DMS53 (cell line): ENCODE measurements around the gene UBE2E1.
"Not testable (repeated sequence)": the region's sequence is repeated elsewhere in the genome, so short reads cannot be mapped to it uniquely, and the experiment has no call there.

Experiments
- DNase-seq: peaks from one replicate; lab custom pipeline; 2025; lab: John Stamatoyannopoulos, UW

UBE2E1 gene

DNA sequence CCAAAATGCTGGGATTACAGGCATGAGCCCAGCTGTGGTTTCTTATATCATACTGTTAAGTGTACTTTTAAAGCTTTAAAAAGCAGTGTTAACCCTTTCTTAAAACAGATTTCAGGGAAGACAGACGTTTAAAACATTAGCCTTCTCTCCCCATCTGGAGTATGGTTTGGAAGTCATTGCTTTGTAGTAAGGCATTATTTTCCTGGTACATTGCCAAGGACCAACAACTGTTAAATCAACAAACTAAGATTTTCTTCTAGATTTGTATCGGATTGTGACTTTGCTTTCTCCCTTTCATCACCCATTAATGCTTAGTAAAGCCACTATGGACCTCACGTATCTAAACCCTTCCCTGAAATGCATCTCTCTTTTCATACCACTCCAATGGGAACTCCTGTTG, 50.5 kb downstream of the UBE2E1 start:
- DNase-seq, result no peak

DNA sequence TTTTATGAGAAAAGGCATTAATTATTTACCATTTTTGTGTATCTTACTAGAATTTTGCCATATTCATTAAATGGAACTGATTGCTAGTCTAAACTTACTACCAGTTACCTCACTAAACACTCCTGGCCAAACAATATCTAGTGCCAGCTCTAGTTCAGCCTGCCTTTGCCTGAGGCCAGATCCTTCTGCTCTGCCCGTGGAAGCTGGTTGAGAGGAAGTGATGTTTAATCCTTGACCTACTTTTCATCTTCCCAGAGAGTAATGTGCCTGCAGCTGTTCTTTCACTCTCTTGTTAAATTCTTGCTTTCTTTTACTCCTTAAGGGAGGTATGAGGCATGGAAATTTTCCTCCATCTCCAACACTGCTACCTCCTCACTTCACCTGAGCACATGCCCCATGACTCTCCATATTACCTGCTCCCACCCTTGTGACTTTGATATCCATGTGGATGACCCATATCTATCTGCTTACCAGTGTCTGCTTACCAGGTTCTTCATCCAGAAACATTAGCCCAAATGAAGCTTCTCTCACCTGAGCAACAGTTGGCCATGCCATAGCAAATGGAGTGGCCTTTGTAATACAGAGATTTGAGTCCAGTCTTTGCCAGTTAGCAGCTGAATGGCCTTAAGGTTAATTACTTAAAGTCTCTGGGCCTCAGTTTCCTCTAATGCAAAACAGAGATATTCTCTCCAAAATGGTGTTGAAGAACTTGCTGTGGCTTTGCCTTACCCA, 53.4 kb downstream of the UBE2E1 start:
- peak; percentile 2 for DNase-seq

DNA sequence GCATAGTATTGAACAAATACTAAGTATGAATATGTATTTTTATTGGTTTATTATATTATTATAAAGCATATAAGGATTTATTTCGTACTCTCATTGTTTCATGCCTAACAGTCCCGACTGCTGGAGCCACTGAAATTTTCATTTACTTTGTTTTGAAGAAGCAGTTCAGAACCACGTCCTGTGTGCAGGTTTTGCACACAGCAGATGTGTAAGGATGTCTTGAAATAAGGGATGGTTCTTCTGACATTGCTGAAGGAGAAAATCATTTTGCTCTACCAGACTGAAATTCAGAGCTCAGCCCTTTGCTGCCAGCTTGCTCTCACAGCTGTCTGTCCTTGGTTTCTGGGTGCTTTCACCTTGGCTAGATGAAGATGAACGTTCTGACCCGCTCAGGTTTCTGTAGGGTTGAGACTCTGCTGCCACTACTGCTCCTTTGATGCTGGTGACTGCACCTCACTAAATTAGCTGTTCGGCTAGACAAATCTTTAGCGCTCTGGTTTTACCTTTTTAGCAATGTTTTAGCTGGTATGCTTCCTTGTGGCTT, 54.2 kb downstream of the UBE2E1 start:
- no peak for DNase-seq

DNA sequence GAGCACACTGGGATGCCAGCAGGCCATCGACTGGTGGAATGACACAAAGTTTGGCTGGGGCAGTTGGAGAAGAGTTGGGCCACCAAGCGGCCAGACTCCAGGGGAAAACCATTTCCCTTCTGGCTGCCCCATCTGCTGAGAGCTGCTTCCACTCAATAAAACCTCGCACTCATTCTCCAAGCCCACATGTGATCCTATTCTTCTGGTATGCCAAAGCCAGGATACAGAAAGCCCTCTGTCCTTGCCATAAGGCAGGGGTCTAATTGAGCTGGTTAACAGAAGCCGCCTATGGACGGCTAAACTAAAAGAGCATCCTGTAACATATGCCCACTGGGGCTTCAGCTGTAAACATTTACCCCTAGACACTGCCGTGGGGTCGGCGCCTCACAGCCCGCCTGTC, 55.9 kb downstream of the UBE2E1 start:
- no peak for DNase-seq

DNA sequence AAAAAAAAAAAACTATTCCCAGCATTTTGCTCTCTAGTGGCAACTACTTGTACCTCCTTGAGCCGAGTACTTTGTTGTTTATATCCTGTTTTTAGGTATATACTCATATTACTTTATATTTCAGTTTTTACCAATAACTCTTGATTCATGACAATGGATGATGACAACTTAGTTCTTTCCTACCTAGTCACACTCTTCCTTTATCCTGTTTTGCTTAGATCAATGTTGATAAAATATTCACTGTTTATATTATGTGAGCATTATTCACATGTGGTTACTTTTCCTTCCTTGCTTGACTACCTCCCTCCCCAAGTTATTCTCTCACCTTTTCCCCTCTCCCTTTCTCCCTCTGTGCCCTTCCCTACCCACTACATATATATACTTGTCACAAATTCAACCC, 57.3 kb downstream of the UBE2E1 start:
- no peak for DNase-seq

DNA sequence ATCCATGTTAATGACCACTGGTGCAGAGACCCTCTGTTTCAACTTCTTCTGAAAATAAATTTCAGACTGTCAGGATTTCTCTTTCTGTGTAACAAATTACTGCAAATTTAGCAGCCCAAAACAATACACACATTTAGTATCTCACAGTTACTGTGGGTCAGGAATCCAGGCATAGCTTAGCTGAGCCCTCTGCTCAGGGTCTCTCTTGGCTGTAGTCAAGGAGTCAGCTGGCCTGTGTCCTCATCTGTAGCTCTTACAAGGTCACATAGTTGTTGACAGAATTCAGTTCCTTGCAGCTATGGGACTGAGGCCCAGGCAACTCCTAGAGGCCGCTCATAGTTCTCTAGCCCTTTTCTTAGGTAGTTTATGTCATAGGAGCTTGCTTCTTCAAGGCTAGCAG, 59.2 kb downstream of the UBE2E1 start:
- no peak for DNase-seq

DNA sequence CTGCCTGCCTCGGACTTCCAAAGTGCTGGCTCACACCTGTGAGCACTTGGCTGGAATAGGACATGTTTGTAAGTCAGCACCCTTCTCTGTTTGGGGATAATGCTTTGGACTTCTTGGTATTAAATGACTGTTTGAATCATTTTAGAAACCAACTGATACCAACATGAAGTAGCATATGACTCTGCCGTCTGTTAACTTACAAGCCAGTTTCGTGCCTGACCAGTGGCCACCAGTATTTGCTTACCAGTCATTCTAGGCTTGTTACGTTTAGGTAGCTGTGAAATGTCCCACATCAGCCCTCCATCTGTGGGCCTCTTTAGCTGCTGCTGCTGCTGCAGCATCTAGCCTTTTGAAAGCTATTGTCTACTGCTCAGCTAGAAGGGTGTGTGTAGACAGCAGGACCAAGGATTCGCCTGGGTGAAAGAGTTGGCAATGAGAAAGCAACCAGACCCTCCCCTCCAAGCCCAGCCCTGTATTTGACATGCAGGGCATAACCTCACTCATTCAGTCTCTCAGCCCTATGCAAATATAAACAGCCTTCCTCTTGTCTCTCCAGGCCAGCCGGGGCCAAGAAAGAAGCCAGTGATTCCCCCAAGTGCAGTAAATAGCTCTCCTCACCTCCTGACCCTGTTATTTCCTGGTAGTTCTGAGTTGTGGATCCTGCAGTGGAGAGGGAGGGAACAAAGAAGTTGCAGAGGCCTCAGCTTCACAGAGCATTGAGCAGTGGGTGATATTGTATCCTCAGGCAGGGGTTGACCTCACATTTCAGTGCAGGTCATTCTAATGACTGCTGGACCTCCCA, 60.0 kb downstream of the UBE2E1 start:
- DNase-seq, result peak; percentile 12

DNA sequence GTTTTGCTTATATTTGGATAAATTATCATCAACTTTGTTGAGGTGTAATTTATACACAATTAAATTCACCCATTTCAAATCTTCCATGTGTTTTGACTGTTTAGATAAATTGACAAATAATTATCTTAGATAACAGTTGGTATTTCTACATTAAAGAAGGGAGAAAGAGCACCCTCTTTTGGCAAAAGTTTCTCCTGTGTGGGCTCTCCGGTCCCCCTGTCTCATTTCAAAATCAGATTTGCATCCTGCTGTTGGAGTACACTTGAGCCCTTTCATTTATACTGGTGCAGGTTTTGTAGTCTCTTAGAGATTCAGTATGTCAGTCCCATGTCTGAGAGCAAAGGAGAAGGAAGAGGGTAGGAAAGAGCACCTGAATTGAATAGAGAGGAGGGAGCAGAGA, 61.6 kb downstream of the UBE2E1 start:
- no peak for DNase-seq

DNA sequence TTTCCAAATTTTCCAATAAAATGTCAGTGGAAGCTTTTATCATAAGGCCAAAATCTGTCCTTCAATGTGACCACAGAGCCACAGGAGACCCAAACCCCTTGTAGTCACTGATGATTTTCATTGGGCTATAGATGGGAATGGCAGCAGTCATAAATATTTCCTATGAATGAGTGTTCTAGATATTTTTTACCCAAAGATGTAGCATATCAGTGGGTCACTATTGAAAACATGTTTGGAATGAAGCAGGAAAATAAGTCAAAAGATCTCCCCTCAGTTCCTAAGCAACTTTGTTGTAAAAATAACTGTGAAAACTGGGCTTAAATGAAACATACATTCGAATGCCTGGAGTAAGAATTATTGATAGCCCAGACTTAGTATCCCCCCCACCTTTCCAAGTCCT, 62.1 kb downstream of the UBE2E1 start:
- DNase-seq, result no peak

DNA sequence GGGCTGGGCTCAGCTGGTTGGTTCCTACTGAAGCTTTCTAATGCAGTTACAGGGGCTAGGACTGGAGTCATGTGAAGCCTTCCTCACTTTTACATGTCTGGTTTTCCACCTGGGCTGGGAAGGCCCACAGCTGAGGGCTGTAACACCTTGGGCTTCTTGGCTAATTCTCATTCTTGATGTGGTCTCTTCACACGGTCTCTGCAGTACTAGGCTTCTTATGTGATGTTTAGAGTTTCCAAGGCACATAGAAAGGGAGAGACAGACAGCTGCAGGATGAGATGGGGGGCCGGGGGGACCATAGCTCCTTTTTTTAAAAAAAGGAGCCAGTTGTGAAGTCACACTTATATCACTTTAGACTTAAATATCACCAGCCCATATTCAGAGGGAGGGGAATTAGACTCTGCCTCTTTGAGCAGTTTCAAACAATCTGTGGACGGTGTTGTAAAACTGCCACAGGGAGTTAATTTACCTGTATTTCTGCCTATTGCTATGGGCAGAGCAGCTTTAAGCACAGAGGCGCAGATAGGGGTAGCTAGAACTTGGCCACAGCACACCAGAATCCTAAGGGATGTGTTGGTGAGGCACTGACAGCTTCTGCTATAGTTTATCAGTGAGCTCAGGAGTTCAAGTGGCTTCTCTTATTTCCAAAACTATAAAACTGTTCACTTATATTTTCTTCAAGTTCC, 64.4 kb downstream of the UBE2E1 start:
- DNase-seq, result no peak

DNA sequence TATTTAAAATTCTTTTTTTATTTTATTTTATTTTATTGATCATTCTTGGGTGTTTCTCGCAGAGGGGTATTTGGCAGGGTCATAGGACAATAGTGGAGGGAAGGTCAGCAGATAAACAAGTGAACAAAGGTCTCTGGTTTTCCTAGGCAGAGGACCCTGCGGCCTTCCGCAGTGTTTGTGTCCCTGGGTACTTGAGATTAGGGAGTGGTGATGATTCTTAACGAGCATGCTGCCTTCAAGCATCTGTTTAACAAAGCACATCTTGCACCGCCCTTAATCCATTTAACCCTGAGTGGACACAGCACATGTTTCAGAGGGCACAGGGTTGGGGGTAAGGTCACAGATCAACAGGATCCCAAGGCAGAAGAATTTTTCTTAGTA, 64.9 kb downstream of the UBE2E1 start:
- not testable (repeated sequence) for DNase-seq

DNA sequence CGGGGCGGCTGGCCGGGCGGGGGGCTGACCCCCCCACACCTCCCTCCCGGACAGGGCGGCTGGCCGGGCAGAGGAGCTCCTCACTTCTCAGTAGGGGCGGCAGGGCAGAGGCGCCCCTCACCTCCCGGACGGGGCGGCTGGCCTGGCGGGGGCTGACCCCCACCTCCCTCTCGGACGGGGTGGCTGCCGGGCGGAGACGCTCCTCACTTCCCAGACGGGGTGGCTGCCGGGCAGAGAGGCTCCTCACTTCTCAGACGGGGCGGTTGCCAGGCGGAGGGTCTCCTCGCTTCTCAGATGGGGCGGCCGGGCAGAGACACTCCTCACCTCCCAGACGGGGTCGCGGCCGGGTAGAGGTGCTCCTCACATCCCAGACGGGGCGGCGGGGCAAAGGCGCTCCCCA, 65.6 kb downstream of the UBE2E1 start:
- not testable (repeated sequence) for DNase-seq

DNA sequence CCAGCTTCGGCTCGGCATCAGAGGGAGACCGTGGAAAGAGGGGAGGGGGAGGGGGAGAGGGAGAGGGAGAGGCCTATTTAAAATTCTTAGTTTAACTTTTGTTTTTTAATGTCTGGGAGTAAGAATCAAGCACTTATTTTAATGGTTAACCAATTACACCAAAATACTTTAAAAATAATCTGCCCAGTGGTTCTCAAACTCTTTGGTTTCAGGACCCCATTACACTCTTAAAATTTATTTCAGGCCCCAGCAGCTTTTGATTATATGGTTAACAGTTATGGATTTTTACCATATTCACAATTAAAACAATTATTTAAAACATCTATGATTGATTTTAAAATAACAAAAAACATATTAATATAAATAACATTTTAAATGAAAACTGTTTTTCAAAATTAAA, 66.6 kb downstream of the UBE2E1 start:
- DNase-seq, result no peak

DNA sequence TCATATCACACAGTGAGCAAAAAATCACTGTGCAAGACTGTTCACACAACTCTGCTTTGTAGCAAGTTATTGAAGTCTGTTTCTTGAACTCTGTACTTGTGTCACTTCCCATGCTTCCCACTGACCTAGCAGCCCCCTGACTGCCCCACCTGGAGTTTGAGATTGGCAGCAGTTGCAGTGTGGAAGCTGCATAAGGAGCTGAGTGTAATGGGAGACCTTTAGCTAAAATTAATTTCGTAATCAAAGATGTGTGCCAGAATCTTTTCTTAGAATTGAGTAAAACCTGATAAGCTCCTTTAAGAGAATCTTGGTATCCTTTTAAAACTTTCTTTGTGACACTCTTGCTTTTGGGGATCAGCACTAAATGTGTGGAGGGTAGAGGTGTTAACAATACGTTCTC, 68.2 kb downstream of the UBE2E1 start:
- DNase-seq, result no peak

DNA sequence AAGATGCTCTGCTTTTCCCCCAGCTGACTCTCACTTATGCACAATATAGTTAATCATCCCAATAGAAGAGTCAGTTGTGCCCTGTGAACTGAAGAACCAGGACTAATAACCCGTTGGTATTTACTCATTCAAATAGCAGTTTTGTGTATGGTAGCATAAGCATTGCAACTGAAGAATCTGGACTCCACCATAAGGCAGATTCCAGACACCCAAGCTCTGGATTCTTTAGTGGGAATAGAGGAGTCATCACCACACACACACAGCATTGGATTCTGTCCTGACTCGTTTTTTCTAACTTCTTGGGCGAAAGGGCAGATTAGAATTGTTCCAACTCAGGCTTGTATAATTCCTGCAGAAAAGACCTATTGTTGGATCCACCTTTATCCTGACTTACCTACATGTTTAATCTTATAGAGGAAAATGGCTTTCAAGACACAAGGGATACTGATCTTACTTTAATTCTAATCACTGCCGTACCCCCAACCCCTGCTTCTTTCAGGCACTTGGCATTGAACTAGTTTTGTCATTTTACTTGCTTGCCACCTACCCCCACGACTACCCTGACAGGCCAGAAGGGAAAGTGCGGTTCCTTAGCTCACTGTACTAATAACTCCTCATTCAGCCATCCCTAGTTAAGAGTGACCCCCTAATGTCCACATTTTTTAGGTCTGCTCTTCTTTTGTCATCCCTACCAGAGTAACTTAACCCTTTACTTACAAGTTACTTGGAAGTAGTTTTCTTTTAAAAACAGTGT, 68.8 kb downstream of the UBE2E1 start:
- DNase-seq, result no peak

DNA sequence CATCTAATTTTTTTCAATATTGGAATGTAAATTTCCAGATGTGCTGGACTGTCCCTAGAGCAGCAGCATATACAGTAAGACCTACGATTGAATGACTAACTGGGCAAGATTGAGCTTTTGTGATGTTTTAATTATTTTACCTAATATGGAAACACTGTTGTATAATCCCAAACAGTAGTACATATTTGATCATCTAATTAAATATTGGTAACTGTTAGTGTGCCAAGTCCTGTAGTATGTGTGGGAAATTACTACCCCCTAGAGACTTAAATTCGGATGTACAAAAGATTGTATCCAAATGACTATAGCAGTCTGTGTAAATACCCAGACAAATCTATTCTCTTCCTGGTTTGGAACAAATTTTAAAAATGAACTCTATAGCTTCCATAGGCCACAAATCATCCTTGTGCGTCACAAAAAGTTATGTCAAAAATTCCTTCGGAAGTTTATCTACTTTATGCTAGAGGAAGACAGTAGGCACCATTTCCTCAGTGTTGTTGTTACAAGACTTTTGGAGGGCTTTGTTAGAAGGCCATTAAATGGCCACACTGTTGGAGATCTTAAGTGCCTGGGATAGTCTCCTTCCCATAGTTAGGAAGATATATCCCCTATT, 69.5 kb downstream of the UBE2E1 start:
- no peak for DNase-seq

DNA sequence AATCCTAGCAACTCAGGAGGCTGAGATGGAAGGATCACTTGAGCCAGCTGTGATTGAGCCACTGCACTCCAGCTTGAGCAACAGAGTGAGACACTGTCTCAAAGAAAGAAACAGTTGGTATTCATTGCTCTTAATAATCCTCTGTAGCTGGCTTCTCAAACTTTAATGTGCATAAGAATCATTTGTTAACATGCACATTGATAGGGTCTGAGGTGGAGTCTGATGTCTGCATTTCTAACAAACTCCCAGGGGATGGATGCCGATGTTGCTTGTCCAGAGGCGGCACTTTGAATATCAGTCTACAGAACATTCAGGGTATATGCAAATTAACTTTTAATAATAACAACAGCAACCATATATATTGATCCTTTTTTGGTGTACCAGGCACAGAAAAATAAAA, 71.2 kb downstream of the UBE2E1 start:
- DNase-seq, result no peak

DNA sequence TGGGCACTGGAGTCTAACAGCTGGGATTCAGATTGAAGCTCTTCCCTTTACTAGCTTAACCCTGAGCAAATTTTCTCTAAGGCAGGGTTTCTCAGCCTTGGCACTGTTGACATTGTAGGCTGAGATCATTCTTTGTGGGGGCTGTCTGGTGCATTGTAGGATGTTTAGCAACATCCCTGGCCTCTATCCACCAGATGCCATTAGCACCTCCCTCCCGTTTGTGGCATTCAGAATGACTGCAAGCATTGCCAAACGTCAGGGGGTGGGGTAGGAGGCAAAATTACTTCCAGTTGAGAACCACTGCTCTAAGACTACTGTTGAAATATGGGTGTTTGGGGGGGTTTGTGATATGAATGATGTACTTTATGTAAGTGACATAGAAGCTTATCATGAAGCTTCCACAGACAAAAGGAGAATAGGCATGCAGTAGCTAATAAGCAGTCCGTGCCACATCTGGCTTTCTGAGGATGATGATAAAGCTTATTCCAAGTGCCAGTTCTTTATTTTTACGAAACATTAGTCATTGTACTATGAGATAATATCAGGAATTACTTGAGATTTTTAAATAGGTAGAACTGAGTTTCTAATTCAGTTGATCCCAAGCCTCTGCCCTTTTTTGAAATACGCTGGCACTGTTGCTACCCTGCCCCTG, 71.7 kb downstream of the UBE2E1 start:
- DNase-seq, result no peak

DNA sequence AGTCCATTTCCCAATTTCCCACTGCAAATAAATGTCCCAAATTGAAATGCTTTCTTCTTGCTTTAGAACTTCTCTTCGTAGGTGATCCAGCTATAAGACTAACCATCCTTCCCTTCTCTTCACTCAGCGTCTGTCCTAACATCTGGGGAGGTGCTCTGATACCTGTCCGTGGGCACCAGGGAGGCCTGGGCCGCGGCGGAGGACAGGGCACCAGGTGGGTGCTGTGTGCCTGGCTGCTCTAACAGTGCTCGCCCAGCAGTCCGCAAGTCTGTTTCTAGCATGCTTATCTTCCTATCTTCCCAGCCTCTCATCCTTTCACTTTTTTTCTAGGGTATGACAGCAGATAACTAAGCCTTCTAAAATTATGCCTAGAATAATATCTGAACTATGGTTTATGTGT, 73.7 kb downstream of the UBE2E1 start:
- DNase-seq, result no peak

DNA sequence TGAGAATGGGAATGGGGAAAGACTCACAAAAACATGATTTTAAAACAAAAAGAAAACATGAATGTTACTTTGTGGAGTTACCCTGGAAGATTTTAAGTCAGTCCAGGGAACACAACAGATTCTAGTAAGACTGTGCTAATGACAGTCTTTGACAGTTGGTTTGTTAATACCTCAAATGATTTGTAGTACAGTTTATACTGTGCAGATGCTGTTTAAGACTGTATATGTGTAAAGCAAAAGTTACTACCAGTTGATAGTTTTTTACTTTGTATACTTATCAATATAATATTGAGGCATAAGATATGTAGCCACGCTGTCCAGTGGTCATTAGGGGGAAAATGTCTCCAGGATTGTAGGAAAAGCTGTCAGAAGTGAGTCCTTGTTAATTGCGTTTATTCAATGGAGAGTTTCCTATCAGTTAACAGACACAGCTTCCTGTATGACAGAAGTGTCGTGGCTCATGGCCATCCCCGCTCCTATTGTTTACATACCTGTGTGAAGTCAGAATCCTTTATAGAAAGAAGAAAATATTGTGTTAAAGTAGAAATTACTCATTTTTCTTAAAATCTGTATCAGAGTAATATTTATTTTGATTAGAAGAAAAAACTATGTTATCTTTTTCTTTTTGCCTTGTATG, 75.1 kb downstream of the UBE2E1 start:
- peak; percentile 22 for DNase-seq

DNA sequence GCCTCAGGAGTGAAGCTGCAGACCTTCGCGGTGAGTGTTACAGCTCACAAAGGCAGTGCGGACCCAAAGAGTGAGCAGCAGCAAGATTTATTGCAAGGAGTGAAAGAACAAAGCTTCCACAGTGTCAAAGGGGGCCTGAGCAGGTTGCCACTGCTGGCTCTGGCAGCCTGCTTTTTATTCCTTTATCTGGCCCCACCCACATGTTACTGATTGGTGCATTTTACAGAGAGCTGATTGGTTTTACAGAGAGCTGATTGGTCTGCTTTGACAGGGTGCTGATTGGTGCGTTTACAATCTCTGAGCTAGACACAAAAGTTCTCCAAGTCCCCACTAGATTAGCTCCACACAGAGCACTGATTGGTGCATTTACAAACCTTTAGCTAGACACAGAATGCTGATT, 76.2 kb downstream of the UBE2E1 start:
- DNase-seq, result not testable (repeated sequence)
